H1 (cell line): ENCODE results near the gene MEGF11. TPM values are rescaled to one million over a fixed set of nuclear protein-coding genes. Genes with fewer than 3 reads are reported as not detected.

Experiments
- CTCF ChIA-PET: fragments of 300-600 bp; sonication (Branson Sonifier 250); formaldehyde crosslinking; loops from one replicate; lab custom pipeline; 2021; ENCODE audit not compliant: partially characterized antibody; lab: Charles Lee
- POLR2A ChIA-PET: fragments of 300-600 bp; sonication (Branson Sonifier 250); formaldehyde crosslinking; loops from one replicate; lab custom pipeline; 2021; ENCODE audit warnings: inconsistent platforms; ENCODE audit not compliant: partially characterized antibody; lab: Charles Lee
- DNase-seq, 2 experiments: peaks; one replicate each; pipeline versions ENCODE4 v3.0.0 to v3.0.0-alpha.2; 2010 to 2022; ENCODE audit warnings: low spot score in 2 of 2, low read depth in 1 of 2, mixed read lengths in 1 of 2
- FAIRE-seq: peaks from 2 replicates; lab custom pipeline; 2011; peaks lifted over from hg19 to GRCh38; lab: Jason Lieb, UNC
- H2AFZ ChIP-seq: 2 replicates; pipeline ENCODE4 v1.8.1; 2012; ENCODE audit warnings: low read length, inconsistent platforms
- H2AK5ac ChIP-seq: 2 replicates; pipeline ENCODE4 v1.6.1; 2013; ENCODE audit warnings: low read depth, low read length
- H2BK120ac ChIP-seq: replicated peaks from 2 replicates; pipeline ENCODE3; 2013; ENCODE audit warnings: low read depth, low read length, inconsistent platforms
- H2BK12ac ChIP-seq: 2 replicates; pipeline ENCODE4 v1.6.1; 2013; ENCODE audit warnings: low read depth, low read length
- H2BK15ac ChIP-seq: 2 replicates; pipeline ENCODE4 v1.6.1; 2013; ENCODE audit warnings: low read length
- H2BK20ac ChIP-seq: 2 replicates; pipeline ENCODE4 v1.6.1; 2013; ENCODE audit warnings: low read length
- H2BK5ac ChIP-seq: 2 replicates; pipeline ENCODE4 v1.6.1; 2013; ENCODE audit warnings: low read depth, low read length
- H3K14ac ChIP-seq: 2 replicates; pipeline ENCODE4 v1.6.1; 2013; ENCODE audit warnings: inconsistent platforms; ENCODE audit not compliant: insufficient read length
- H3K18ac ChIP-seq: 2 replicates; pipeline ENCODE4 v1.6.1; 2013; ENCODE audit warnings: low read length; ENCODE audit errors: extremely low read depth
- H3K23ac ChIP-seq: 2 replicates; pipeline ENCODE4 v1.6.1; 2013; ENCODE audit warnings: inconsistent platforms; ENCODE audit not compliant: insufficient read length
- H3K23me2 ChIP-seq: 2 replicates; pipeline ENCODE4 v1.6.1; 2013; ENCODE audit warnings: low read depth, low read length
- H3K27ac ChIP-seq: 2 replicates; pipeline ENCODE4 v1.6.1; 2011; ENCODE audit warnings: low read depth, low read length, inconsistent platforms
- H3K27me3 ChIP-seq, 4 experiments: replicated peaks in 1 of 4; 1 replicate in 1 of 4; 2 replicates in 3 of 4; pipeline versions ENCODE4 v1.6.1 to v1.8.1; 2011 to 2013; ENCODE audit warnings: low read length in 3 of 4, mild to moderate bottlenecking in 3 of 4, inconsistent platforms in 2 of 4, mixed read lengths in 2 of 4, moderate library complexity in 1 of 4; ENCODE audit not compliant: control insufficient read depth in 3 of 4, insufficient read depth in 3 of 4; ENCODE audit errors: extremely low read depth in 1 of 4
- H3K36me3 ChIP-seq, 4 experiments: 2 replicates each; pipeline versions ENCODE4 v1.6.1 to v1.8.1; 2011 to 2013; ENCODE audit warnings: mild to moderate bottlenecking in 4 of 4, low read length in 3 of 4, moderate library complexity in 2 of 4, control low read depth in 1 of 4, inconsistent platforms in 1 of 4; ENCODE audit not compliant: insufficient read depth in 4 of 4, control insufficient read depth in 2 of 4
- H3K4ac ChIP-seq: replicated peaks from 2 replicates; pipeline ENCODE3; 2013; ENCODE audit warnings: low read length, low read depth, mixed read lengths, inconsistent platforms; ENCODE audit not compliant: insufficient read length
- H3K4me1 ChIP-seq, 4 experiments: replicated peaks in 1 of 4; 1 replicate in 1 of 4; 2 replicates in 3 of 4; pipeline versions ENCODE4 v1.6.1 to v1.8.1; 2011 to 2013; ENCODE audit warnings: low read length in 3 of 4, inconsistent platforms in 2 of 4, mixed read lengths in 1 of 4; ENCODE audit not compliant: insufficient read depth in 4 of 4, control insufficient read depth in 3 of 4
- H3K4me2 ChIP-seq, 2 experiments: 2 replicates each; pipeline versions ENCODE4 v1.6.1 to v1.8.1; 2011 to 2013; ENCODE audit warnings: low read depth in 2 of 2, low read length in 2 of 2, control low read depth in 1 of 2, inconsistent platforms in 1 of 2, mild to moderate bottlenecking in 1 of 2; ENCODE audit not compliant: insufficient read depth in 1 of 2
- H3K4me3 ChIP-seq, 4 experiments: fragments of 200-600, 300-600 bp in 1 of 4; sonication (generic), shearing (Covaris generic), sonication (Bioruptor Twin) in 1 of 4; 2 replicates each; pipeline versions ENCODE4 v1.5.1 to v1.8.1; 2011 to 2016; ENCODE audit warnings: low read length in 4 of 4, low read depth in 3 of 4, control low read depth in 2 of 4, inconsistent platforms in 2 of 4, mild to moderate bottlenecking in 2 of 4, mixed read lengths in 1 of 4, moderate library complexity in 1 of 4; ENCODE audit not compliant: insufficient read depth in 2 of 4; ENCODE audit errors: extremely low read depth in 1 of 4
- H3K56ac ChIP-seq: replicated peaks from 2 replicates; pipeline ENCODE3; 2013; ENCODE audit warnings: low read depth, mild to moderate bottlenecking, mixed read lengths, low read length, inconsistent platforms; ENCODE audit not compliant: insufficient read length
- H3K79me1 ChIP-seq: 2 replicates; pipeline ENCODE4 v1.6.1; 2013; ENCODE audit warnings: low read depth, low read length, control low read depth
- H3K79me2 ChIP-seq, 2 experiments: 2 replicates each; pipeline versions ENCODE4 v1.6.1 to v1.8.1; 2012 to 2013; ENCODE audit warnings: low read length in 2 of 2, mild to moderate bottlenecking in 2 of 2, inconsistent platforms in 1 of 2; ENCODE audit not compliant: insufficient read depth in 2 of 2, control insufficient read depth in 1 of 2
- H3K9ac ChIP-seq, 4 experiments: replicated peaks in 1 of 4; 1 replicate in 1 of 4; 2 replicates in 3 of 4; pipeline versions ENCODE4 v1.6.1 to v1.8.1; 2011 to 2013; ENCODE audit warnings: low read depth in 3 of 4, low read length in 3 of 4, control low read depth in 2 of 4, mild to moderate bottlenecking in 2 of 4, moderate library complexity in 2 of 4, inconsistent platforms in 1 of 4; ENCODE audit errors: extremely low read depth in 1 of 4
- H3K9me3 ChIP-seq, 2 experiments: 2 replicates each; pipeline versions ENCODE4 v1.6.1 to v1.8.1; 2012 to 2013; ENCODE audit warnings: mild to moderate bottlenecking in 2 of 2, moderate library complexity in 2 of 2, control low read depth in 1 of 2, inconsistent platforms in 1 of 2, low read depth in 1 of 2, low read length in 1 of 2, mixed read lengths in 1 of 2; ENCODE audit not compliant: insufficient read depth in 2 of 2
- H4K20me1 ChIP-seq, 2 experiments: replicated peaks in 1 of 2; 2 replicates each; pipeline versions ENCODE3 to v1.8.1; 2011 to 2013; ENCODE audit warnings: inconsistent platforms in 2 of 2, low read length in 2 of 2, mild to moderate bottlenecking in 1 of 2; ENCODE audit not compliant: insufficient read depth in 2 of 2, control insufficient read depth in 1 of 2
- H4K5ac ChIP-seq: 2 replicates; pipeline ENCODE4 v1.6.1; 2013; ENCODE audit warnings: low read length, low read depth, mixed read lengths, inconsistent platforms; ENCODE audit not compliant: insufficient read length
- H4K8ac ChIP-seq: 2 replicates; pipeline ENCODE4 v1.8.0; 2013; ENCODE audit warnings: mild to moderate bottlenecking, moderate library complexity, low read length, inconsistent platforms; ENCODE audit not compliant: insufficient read depth; ENCODE audit errors: extremely low read depth
- H4K91ac ChIP-seq: replicated peaks from 2 replicates; pipeline ENCODE3; 2013; ENCODE audit warnings: low read length, mixed read lengths, inconsistent platforms; ENCODE audit not compliant: insufficient read length
- ASH2L ChIP-seq: fragments of 200-600, 300-600 bp; sonication (generic); IDR thresholded peaks from one replicate; pipeline ENCODE4 v1.7.1; 2017; ENCODE audit warnings: low read length
- CBX5 ChIP-seq: fragments of 300-800, 300-1000 bp; sonication (generic); IDR thresholded peaks from 2 replicates; pipeline ENCODE4 v1.7.1; 2016; ENCODE audit warnings: antibody characterized with exemption, low read length, low read depth
- CEBPB ChIP-seq: IDR thresholded peaks from 2 replicates; pipeline ENCODE4 v1.6.1; 2012; ENCODE audit warnings: low read depth, low read length
- FOSL1 ChIP-seq: IDR thresholded peaks from 2 replicates; pipeline ENCODE4 v1.6.1; 2011; ENCODE audit warnings: mild to moderate bottlenecking, low read depth, low read length, moderate library complexity; ENCODE audit not compliant: insufficient read depth
- HDAC2 ChIP-seq, 2 experiments: fragments of 300-600 bp in 1 of 2; sonication (generic) in 1 of 2; IDR thresholded peaks; 2 replicates each; pipeline ENCODE4 v1.6.1; 2011 to 2012; ENCODE audit warnings: low read depth in 2 of 2, low read length in 2 of 2, mild to moderate bottlenecking in 2 of 2, moderate library complexity in 2 of 2, borderline replicate concordance in 1 of 2, inconsistent platforms in 1 of 2
- KDM5A ChIP-seq: fragments of 200-600 bp; IDR thresholded peaks from 2 replicates; pipeline ENCODE4 v1.7.1; 2012; ENCODE audit warnings: mild to moderate bottlenecking, low read length, inconsistent platforms, mixed read lengths
- MAFK ChIP-seq: IDR thresholded peaks from 2 replicates; pipeline ENCODE4 v1.6.1; 2012; ENCODE audit warnings: low read depth, mild to moderate bottlenecking, improper control_type of control experiment, low read length
- SIN3A ChIP-seq, 2 experiments: IDR thresholded peaks in 1 of 2; conservative IDR thresholded peaks in 1 of 2; 2 replicates each; pipeline ENCODE4 v1.6.1; 2011 to 2012; ENCODE audit warnings: low read length in 2 of 2, improper control_type of control experiment in 1 of 2, low read depth in 1 of 2, mild to moderate bottlenecking in 1 of 2
- SIX5 ChIP-seq: IDR thresholded peaks from 2 replicates; pipeline ENCODE4 v1.6.1; 2011; ENCODE audit warnings: mild to moderate bottlenecking, low read depth, low read length
- SP2 ChIP-seq: IDR thresholded peaks from 2 replicates; pipeline ENCODE4 v1.6.1; 2012; ENCODE audit warnings: mild to moderate bottlenecking, low read length, inconsistent platforms
- SP4 ChIP-seq: IDR thresholded peaks from 2 replicates; pipeline ENCODE4 v1.6.1; 2012; ENCODE audit warnings: low read length, inconsistent platforms
- TAF7 ChIP-seq: optimal IDR thresholded peaks from 2 replicates; pipeline ENCODE3; 2011; ENCODE audit warnings: low read depth, mild to moderate bottlenecking, inconsistent platforms, low read length, moderate library complexity, borderline replicate concordance
- TCF12 ChIP-seq: IDR thresholded peaks from 2 replicates; pipeline ENCODE4 v1.6.1; 2011; ENCODE audit warnings: low read depth, mild to moderate bottlenecking, low read length
- YY1 ChIP-seq: IDR thresholded peaks from 2 replicates; pipeline ENCODE4 v1.6.1; 2011; ENCODE audit warnings: low read depth, mild to moderate bottlenecking, low read length
- WGBS, 2 experiments: shearing (Covaris generic) in 1 of 2; methylation state at CpG; one replicate each; pipeline versions ENCODE4 v1.1.6 to v1.1.7; 2013 to 2015; ENCODE audit warnings: low lambda C conversion rate in 2 of 2, mixed read lengths in 2 of 2, inconsistent platforms in 1 of 2, low coverage in 1 of 2, missing lambda C conversion rate in 1 of 2; ENCODE audit not compliant: insufficient replicate concordance in 2 of 2, insufficient coverage in 1 of 2, insufficient read length in 1 of 2; ENCODE audit errors: extremely low coverage in 1 of 2, missing lambda C conversion rate in 1 of 2; 5-methylcytosine and 5-hydroxymethylcytosine counted together
- polyA plus RNA-seq, 7 experiments: library from polyadenylated mRNA; depleted of rRNA in 3 of 7; stranded (reverse) in 5 of 7; unstranded in 2 of 7; fragments of >200 nt in 5 of 7; fragments of 200-250 nt in 2 of 7; gene quantifications; 1 replicate in 5 of 7; 2 replicates in 1 of 7; 4 replicates in 1 of 7; pipeline versions ENCODE4 v1.2.1 to v1.2.3, GENCODE V29; 2011 to 2013; ENCODE audit warnings: missing spikeins in 2 of 7, mixed read lengths in 2 of 7
- total RNA-seq: library from RNA; stranded (reverse); fragmentation: NEBNext Ultra II Directional; extraction: Animal tissue kit (Norgen Biotek cat#: 25700); gene quantifications from 2 replicates; pipeline ENCODE4 v1.2.1, GENCODE V29; 2021
- TF ChIP-seq, protein P1 (sequence below): IDR thresholded peaks from 2 replicates; pipeline ENCODE4 v1.6.1; 2012; ENCODE audit warnings: inconsistent platforms

Gene MEGF11
- total and polyA plus RNA-seq, 2 of the 8 experiments (the other 6 are each of a cell fraction or from before 2014, with no cell fraction given), result 4.4 to 4.8 TPM

DNA sequence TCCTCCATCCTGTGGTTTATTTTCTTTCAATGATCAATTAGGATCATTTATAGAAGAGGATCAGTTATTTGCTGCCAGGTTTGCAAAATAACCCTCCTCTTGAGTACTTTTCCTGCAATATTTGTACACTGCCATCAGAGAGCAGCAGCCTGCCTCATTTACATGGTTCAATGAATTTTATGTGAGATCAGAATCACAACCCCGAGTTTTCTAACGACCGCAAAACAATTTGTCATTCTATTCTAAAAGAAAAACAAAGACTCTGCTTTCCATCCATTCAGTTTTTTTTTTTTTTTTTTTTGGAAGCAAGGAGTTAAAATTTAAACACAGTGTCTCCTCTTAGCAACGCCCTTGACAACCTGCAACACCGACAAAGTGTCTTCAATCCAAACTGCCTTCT lies 237.4 kb downstream of the MEGF11 start:
- Histone ChIP-seq H2BK5ac (no peak overlapping the region), H3K27ac (no peak overlapping the region), H4K5ac (no peak overlapping the region), H3K4me2 (no peak overlapping the region), H3K14ac (no peak overlapping the region), H3K4me1 (peaks cover 0 to 6% (median 3%) of the 10 kb centered on the region in 4 experiments; a peak in 4 of 7 replicates), H3K4me3 (no peak overlapping the region), H3K23ac (no peak overlapping the region), H3K79me1 (no peaks in the 10 kb centered on the region), H4K91ac (no peak overlapping the region), H3K18ac (no peak overlapping the region), H3K9me3 (no peaks in the 10 kb centered on the region), H2AFZ (no peak overlapping the region), H4K8ac (no peak overlapping the region), H2BK15ac (no peak overlapping the region), H3K27me3 (no peaks in the 10 kb centered on the region), H3K4ac (no peak overlapping the region), H3K9ac (no peak overlapping the region), H3K23me2 (no peaks in the 10 kb centered on the region), H3K36me3 (no peaks in the 10 kb centered on the region), H2BK12ac (no peak overlapping the region), H2AK5ac (no peak overlapping the region), H3K56ac (no peak overlapping the region), H2BK120ac (no peak overlapping the region), H2BK20ac (no peak overlapping the region), H3K79me2 (no peaks in the 10 kb centered on the region), H4K20me1 (no peaks in the 10 kb centered on the region)
- 87% methylated on average over 5 of the region's 5 CpGs; no CpG with 5 or more reads in 1 of the 2 experiments for whole genome bisulfite sequencing, 2 experiments
- FAIRE-seq (no peak), DNase-seq (no peak)
- ChIA-PET POLR2A (interaction anchor here (1.1 kb wide), 1 partner anchor 51 kb away, joined by 3 read pairs; no protein-coding TSS in a partner anchor), CTCF (interaction anchor here (0.7 to 1.5 kb wide), 7 partner anchors 11 to 283 kb away, joined by 3 to 8 read pairs (median 3); no protein-coding TSS in a partner anchor)
- TF ChIP-seq KDM5A, result no peak
- no peak for TF ChIP-seq ASH2L
- no peak for TF ChIP-seq HDAC2 (IDR thresholded peaks at IDR 0.05; ENCODE audit: borderline replicate concordance in 1 of 2, low read depth in 2 of 2, low read length in 2 of 2)
- no peak for TF ChIP-seq CBX5
- TF ChIP-seq CEBPB, result no peak
- TF ChIP-seq, protein P1, sequence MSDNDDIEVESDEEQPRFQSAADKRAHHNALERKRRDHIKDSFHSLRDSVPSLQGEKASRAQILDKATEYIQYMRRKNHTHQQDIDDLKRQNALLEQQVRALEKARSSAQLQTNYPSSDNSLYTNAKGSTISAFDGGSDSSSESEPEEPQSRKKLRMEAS, result no peak
- no peak for TF ChIP-seq TAF7
- no peak for TF ChIP-seq YY1
- TF ChIP-seq TCF12, result no peak
- TF ChIP-seq SP4, result no peak
- TF ChIP-seq SIN3A (conservative IDR thresholded peaks at IDR 0.05 in 1 of 2, IDR thresholded peaks at IDR 0.05 in 1 of 2; ENCODE audit: low read depth in 1 of 2, low read length in 2 of 2), result no peak
- no peak for TF ChIP-seq SIX5
- TF ChIP-seq MAFK, result no peak
- TF ChIP-seq SP2, result no peak
- TF ChIP-seq FOSL1, result no peak
